OCI-LY3 (cell line): Measurements from ENCODE around the gene MYDGF.

Source experiments
- CTCF ChIP-seq: fragments of 200-600, 300-600 bp; sonication (generic); IDR thresholded peaks from 2 replicates; pipeline ENCODE4 v1.5.1; 2014; ENCODE audit warnings: antibody characterized with exemption, low read length, low read depth
- EZH2phosphoT487 ChIP-seq: fragments of 200-600 bp; shearing (Covaris generic); IDR thresholded peaks from 2 replicates; pipeline ENCODE4 v1.6.1; 2018; ENCODE audit warnings: antibody characterized with exemption, mixed run types, low read depth

- TF ChIP-seq CTCF, result no peak
- no peak for TF ChIP-seq EZH2phosphoT487
Observed at GRCh38 chr19:4673726-4674125, 3.6 kb upstream of the MYDGF start.
